GM13976 (cell line): ENCODE measurements around the gene RPUSD1.

Source experiments
- DNase-seq: peaks from one replicate; pipeline ENCODE4 v3.0.0; 2012; ENCODE audit warnings: low spot score
- CTCF ChIP-seq: IDR thresholded peaks from 2 replicates; pipeline ENCODE4 v1.5.1; 2012; ENCODE audit warnings: borderline replicate concordance, mild to moderate bottlenecking; ENCODE audit not compliant: insufficient read depth; ENCODE audit errors: extremely low read depth, missing control alignments, control extremely low read depth
- in situ Hi-C: fragments of 300-500 bp; cut with MboI; formaldehyde crosslinking; loops from one replicate; pipeline ENCODE4 v1.12.0; 2022; ENCODE audit warnings: low sequenced_read_pairs, mixed read lengths, inconsistent platforms; ENCODE audit not compliant: unreplicated experiment

The RPUSD1 gene

GRCh38 chr16:740764-741505, 47.2 kb downstream of the RPUSD1 start, which contains the start of gene CIAO3:
TSS of gene CIAO3 (minus strand) at chr16:740997. CDS start at chr16:740985, 12 bp downstream.
- peak; percentile 98 for TF ChIP-seq CTCF
- in situ Hi-C loops = no loop called here
- DNase-seq = peak; percentile 97

GRCh38 chr16:740459-740763, 47.8 kb downstream of the RPUSD1 start:
- TF ChIP-seq CTCF = no peak
- in situ Hi-C loops = no loop called here
- DNase-seq = no peak

GRCh38 chr16:739560-740458, 48.4 kb downstream of the RPUSD1 start:
- no peak for DNase-seq
- TF ChIP-seq CTCF = no peak
- in situ Hi-C loops = no loop called here

GRCh38 chr16:736936-737481, 51.2 kb downstream of the RPUSD1 start:
- no peak for TF ChIP-seq CTCF
- in situ Hi-C loops = no loop called here
- DNase-seq = no peak

- no peak for TF ChIP-seq CTCF
- DNase-seq = peak; percentile 75
- in situ Hi-C loops = no loop called here
Observed at GRCh38 chr16:735982-736453, 52.2 kb downstream of the RPUSD1 start.
